ENCODE measurements around the gene KCNH1. TPM values are rescaled to one million over a fixed set of nuclear protein-coding genes. Genes with fewer than 3 reads are reported as not detected.

The KCNH1 gene
- total RNA-seq, 1 experiment from 2014 or later, result not detected

- Mint-ChIP-seq H3K4me1 (ENCODE audit: low read depth, unreplicated experiment) (no peaks in the 10 kb centered on the region), H3K36me3 (ENCODE audit: insufficient read depth, unreplicated experiment) (no peaks in the 10 kb centered on the region), H3K27me3 (ENCODE audit: insufficient read depth, unreplicated experiment) (peaks cover 12% of the 10 kb centered on the region), H3K4me3 (ENCODE audit: unreplicated experiment) (no peak overlapping the region), H3K9me3 (ENCODE audit: unreplicated experiment) (no peaks in the 10 kb centered on the region), H3K27ac (ENCODE audit: unreplicated experiment) (no peak overlapping the region)
- ChIA-PET POLR2A (no interaction called here), CTCF (no interaction called here)
- Histone ChIP-seq H3K36me3 (ENCODE audit: control insufficient read depth, insufficient read depth, low read length) (no peaks in the 10 kb centered on the region), H3K9me3 (no peaks in the 10 kb centered on the region), H3K4me1 (no peaks in the 10 kb centered on the region), H3K4me3 (ENCODE audit: low read depth, low read length) (no peak overlapping the region), H3K27me3 (replicated peaks; ENCODE audit: control insufficient read depth, insufficient read depth, low read length) (no peaks in the 10 kb centered on the region)
- intact Hi-C loops (cut with micrococcal nuclease; ENCODE audit: unreplicated experiment), result no loop called here
- no TSS peak for BruUV-seq (replicated peaks)
- no peak for TF ChIP-seq CTCF (IDR thresholded peaks at IDR 0.05; ENCODE audit: insufficient read depth in 1 of 2, low read depth in 1 of 2, low read length in 1 of 2, severe bottlenecking in 1 of 2, unreplicated experiment in 1 of 2)
- no peak for DNase-seq
Observed at GRCh38 chr1:210878564-210878963, 255.4 kb downstream of the KCNH1 start.

- DNase-seq, result no peak
- no peaks in the 10 kb centered on the region for H3K36me3 Mint-ChIP-seq (ENCODE audit: insufficient read depth, unreplicated experiment)
- Histone ChIP-seq H3K27me3 (replicated peaks; ENCODE audit: control insufficient read depth, insufficient read depth, low read length) (no peaks in the 10 kb centered on the region), H3K9me3 (no peaks in the 10 kb centered on the region), H3K36me3 (ENCODE audit: control insufficient read depth, insufficient read depth, low read length) (no peaks in the 10 kb centered on the region), H3K4me3 (ENCODE audit: low read depth, low read length) (no peak overlapping the region), H3K4me1 (no peaks in the 10 kb centered on the region)
- no peak overlapping the region for H3K4me3 Mint-ChIP-seq (ENCODE audit: unreplicated experiment)
- H3K9me3 Mint-ChIP-seq (ENCODE audit: unreplicated experiment), result no peaks in the 10 kb centered on the region
- ChIA-PET POLR2A (no interaction called here), CTCF (no interaction called here)
- no TSS peak for BruUV-seq (replicated peaks)
- intact Hi-C loops (cut with micrococcal nuclease; ENCODE audit: unreplicated experiment), result no loop called here
- H3K27ac Mint-ChIP-seq (ENCODE audit: unreplicated experiment), result no peak overlapping the region
- TF ChIP-seq CTCF (IDR thresholded peaks at IDR 0.05; ENCODE audit: insufficient read depth in 1 of 2, low read depth in 1 of 2, low read length in 1 of 2, severe bottlenecking in 1 of 2, unreplicated experiment in 1 of 2), result no peak
- H3K27me3 Mint-ChIP-seq (ENCODE audit: insufficient read depth, unreplicated experiment), result peaks cover 9% of the 10 kb centered on the region
- no peaks in the 10 kb centered on the region for H3K4me1 Mint-ChIP-seq (ENCODE audit: low read depth, unreplicated experiment)
Observed at GRCh38 chr1:210876275-210876674, 257.7 kb downstream of the KCNH1 start.

- no peaks in the 10 kb centered on the region for H3K9me3 Mint-ChIP-seq (ENCODE audit: unreplicated experiment)
- Histone ChIP-seq H3K4me1 (no peaks in the 10 kb centered on the region), H3K27me3 (replicated peaks; ENCODE audit: control insufficient read depth, insufficient read depth, low read length) (no peaks in the 10 kb centered on the region), H3K36me3 (ENCODE audit: control insufficient read depth, insufficient read depth, low read length) (no peaks in the 10 kb centered on the region), H3K9me3 (no peaks in the 10 kb centered on the region), H3K4me3 (ENCODE audit: low read depth, low read length) (no peak overlapping the region)
- intact Hi-C loops (cut with micrococcal nuclease; ENCODE audit: unreplicated experiment), result no loop called here
- TF ChIP-seq CTCF (IDR thresholded peaks at IDR 0.05; ENCODE audit: insufficient read depth in 1 of 2, low read depth in 1 of 2, low read length in 1 of 2, severe bottlenecking in 1 of 2, unreplicated experiment in 1 of 2), result no peak
- ChIA-PET CTCF (no interaction called here), POLR2A (no interaction called here)
- H3K36me3 Mint-ChIP-seq (ENCODE audit: insufficient read depth, unreplicated experiment), result no peaks in the 10 kb centered on the region
- H3K27ac Mint-ChIP-seq (ENCODE audit: unreplicated experiment), result no peak overlapping the region
- H3K4me1 Mint-ChIP-seq (ENCODE audit: low read depth, unreplicated experiment), result no peaks in the 10 kb centered on the region
- no peak overlapping the region for H3K4me3 Mint-ChIP-seq (ENCODE audit: unreplicated experiment)
- BruUV-seq (replicated peaks), result no TSS peak
- peaks cover 2% of the 10 kb centered on the region for H3K27me3 Mint-ChIP-seq (ENCODE audit: insufficient read depth, unreplicated experiment)
- no peak for DNase-seq
Observed at GRCh38 chr1:210866532-210866931, 267.4 kb downstream of the KCNH1 start.
